Subcutaneous abdominal adipose tissue (tissue), 5 donors: ENCODE data around the gene CIT.
A peak's percentile ranks its signal among the peaks of the same experiment; 100 is the strongest.

Experiments
- H3K27ac ChIP-seq: one replicate; pipeline ENCODE4 v1.7.0; 2013; ENCODE audit warnings: low read depth, mild to moderate bottlenecking, inconsistent platforms, low read length, moderate library complexity
- H3K27me3 ChIP-seq, 5 donors: one replicate each; pipeline ENCODE4 v1.7.0; 2013; ENCODE audit warnings: low read length in 5 of 5, inconsistent platforms in 1 of 5; ENCODE audit not compliant: control insufficient read depth in 5 of 5, insufficient read depth in 4 of 5
- H3K36me3 ChIP-seq, 5 donors: one replicate each; pipeline ENCODE4 v1.7.0; 2013; ENCODE audit warnings: low read length in 5 of 5; ENCODE audit not compliant: control insufficient read depth in 5 of 5, insufficient read depth in 5 of 5
- H3K4me1 ChIP-seq, 5 donors: one replicate each; pipeline ENCODE4 v1.7.0; 2013; ENCODE audit warnings: low read length in 5 of 5, mild to moderate bottlenecking in 3 of 5, moderate library complexity in 1 of 5; ENCODE audit not compliant: control insufficient read depth in 5 of 5, insufficient read depth in 5 of 5
- H3K4me3 ChIP-seq, 5 donors: one replicate each; pipeline ENCODE4 v1.7.0; 2013; ENCODE audit warnings: low read length in 5 of 5, low read depth in 1 of 5
- H3K9ac ChIP-seq, 5 donors: one replicate each; pipeline ENCODE4 v1.7.0; 2013; ENCODE audit warnings: low read length in 5 of 5, mild to moderate bottlenecking in 4 of 5, moderate library complexity in 3 of 5
- H3K9me3 ChIP-seq, 5 donors: one replicate each; pipeline ENCODE4 v1.7.0; 2013; ENCODE audit warnings: low read length in 5 of 5; ENCODE audit not compliant: control insufficient read depth in 5 of 5
- donor health status: healthy.
- donor health status: healthy.
- donor health status: healthy.
- donor health status: healthy.
- donor health status: healthy.

CIT gene

GRCh38 chr12:119809023-119809422, 68.1 kb downstream of the CIT start:
- H3K4me3 ChIP-seq: no peak overlapping the region
- H3K9ac ChIP-seq: no peak overlapping the region
- H3K9me3 ChIP-seq: no peaks in the 10 kb centered on the region
- H3K36me3 ChIP-seq: no peaks in the 10 kb centered on the region
- peaks cover 0 to 7% (median 0%) of the 10 kb centered on the region in 5 donors for H3K27me3 ChIP-seq
- no peak overlapping the region for H3K27ac ChIP-seq
- peaks cover 0 to 6% (median 6%) of the 10 kb centered on the region in 5 donors for H3K4me1 ChIP-seq

GRCh38 chr12:119808441-119808840, 68.7 kb downstream of the CIT start:
- Histone ChIP-seq H3K4me1 (peaks cover 0 to 12% (median 7%) of the 10 kb centered on the region in 5 donors), H3K9me3 (no peaks in the 10 kb centered on the region), H3K27ac (no peak overlapping the region), H3K4me3 (no peak overlapping the region), H3K9ac (no peak overlapping the region), H3K27me3 (peaks cover 0 to 7% (median 2%) of the 10 kb centered on the region in 5 donors), H3K36me3 (no peaks in the 10 kb centered on the region)

- no peak overlapping the region for H3K9ac ChIP-seq
- no peaks in the 10 kb centered on the region for H3K9me3 ChIP-seq
- H3K4me3 ChIP-seq: no peak overlapping the region
- no peak overlapping the region for H3K27ac ChIP-seq
- H3K4me1 ChIP-seq: peaks cover 0 to 20% (median 13%) of the 10 kb centered on the region in 5 donors
- H3K27me3 ChIP-seq: peaks cover 0 to 7% (median 3%) of the 10 kb centered on the region in 5 donors
- no peaks in the 10 kb centered on the region for H3K36me3 ChIP-seq
Observed at GRCh38 chr12:119807380-119807779, 69.7 kb downstream of the CIT start.

- Histone ChIP-seq H3K36me3 (no peaks in the 10 kb centered on the region), H3K4me1 (peaks cover 0 to 20% (median 13%) of the 10 kb centered on the region in 5 donors), H3K27me3 (peaks cover 0 to 7% (median 3%) of the 10 kb centered on the region in 5 donors), H3K9ac (no peak overlapping the region), H3K9me3 (no peaks in the 10 kb centered on the region), H3K4me3 (peak overlapping the region in 2 of 5 donors; percentile 29 to 47), H3K27ac (no peak overlapping the region)
Observed at GRCh38 chr12:119804011-119804641, 73.0 kb downstream of the CIT start.

GRCh38 chr12:119803381-119803791, 73.7 kb downstream of the CIT start:
- peaks cover 0 to 20% (median 13%) of the 10 kb centered on the region in 5 donors for H3K4me1 ChIP-seq
- H3K36me3 ChIP-seq: no peaks in the 10 kb centered on the region
- no peak overlapping the region for H3K27ac ChIP-seq
- peak overlapping the region in 4 of 5 donors; percentile 29 to 52 (median 48) for H3K4me3 ChIP-seq
- H3K9ac ChIP-seq: no peak overlapping the region
- H3K9me3 ChIP-seq: no peaks in the 10 kb centered on the region
- peaks cover 0 to 7% (median 3%) of the 10 kb centered on the region in 5 donors for H3K27me3 ChIP-seq

GRCh38 chr12:119802472-119802871, 74.6 kb downstream of the CIT start:
- Histone ChIP-seq H3K36me3 (no peaks in the 10 kb centered on the region), H3K27me3 (peaks cover 0 to 7% (median 3%) of the 10 kb centered on the region in 5 donors), H3K4me3 (no peak overlapping the region), H3K4me1 (peaks cover 0 to 20% (median 13%) of the 10 kb centered on the region in 5 donors), H3K9ac (no peak overlapping the region), H3K9me3 (no peaks in the 10 kb centered on the region), H3K27ac (no peak overlapping the region)

GRCh38 chr12:119797090-119797489, 80.0 kb downstream of the CIT start:
- Histone ChIP-seq H3K9me3 (no peaks in the 10 kb centered on the region), H3K9ac (no peak overlapping the region), H3K4me3 (no peak overlapping the region), H3K27ac (no peak overlapping the region), H3K4me1 (no peaks in the 10 kb centered on the region), H3K27me3 (no peaks in the 10 kb centered on the region), H3K36me3 (no peaks in the 10 kb centered on the region)

- H3K27me3 ChIP-seq: no peaks in the 10 kb centered on the region
- H3K4me1 ChIP-seq: no peaks in the 10 kb centered on the region
- H3K27ac ChIP-seq: no peak overlapping the region
- no peaks in the 10 kb centered on the region for H3K36me3 ChIP-seq
- no peak overlapping the region for H3K4me3 ChIP-seq
- H3K9ac ChIP-seq: no peak overlapping the region
- no peaks in the 10 kb centered on the region for H3K9me3 ChIP-seq
Observed at GRCh38 chr12:119796292-119796691, 80.8 kb downstream of the CIT start.

- Histone ChIP-seq H3K27me3 (no peaks in the 10 kb centered on the region), H3K4me3 (no peak overlapping the region), H3K9me3 (no peaks in the 10 kb centered on the region), H3K4me1 (no peaks in the 10 kb centered on the region), H3K36me3 (no peaks in the 10 kb centered on the region), H3K27ac (no peak overlapping the region), H3K9ac (no peak overlapping the region)
Observed at GRCh38 chr12:119791453-119791852, 85.7 kb downstream of the CIT start.

GRCh38 chr12:119788786-119789185, 88.3 kb downstream of the CIT start:
- H3K27ac ChIP-seq: no peak overlapping the region
- H3K4me3 ChIP-seq: no peak overlapping the region
- H3K27me3 ChIP-seq: no peaks in the 10 kb centered on the region
- H3K36me3 ChIP-seq: no peaks in the 10 kb centered on the region
- no peaks in the 10 kb centered on the region for H3K4me1 ChIP-seq
- H3K9me3 ChIP-seq: peaks cover 0 to 5% (median 4%) of the 10 kb centered on the region in 5 donors
- H3K9ac ChIP-seq: no peak overlapping the region
